Tibial nerve (tissue), 4 donors: ENCODE results near the gene MPC1L.

ENCODE experiments used
- EP300 ChIP-seq, 2 donors: sonication (generic); formaldehyde crosslinking; IDR thresholded peaks; one replicate each; pipeline ENCODE4 v1.6.1; 2017; ENCODE audit warnings: antibody characterized with exemption in 2 of 2, mild to moderate bottlenecking in 1 of 2
- TF ChIP-seq, protein P1 (sequence below), 5 experiments: fragments of 200-600 bp in 3 of 5; fragments of 450-650 bp in 2 of 5; sonication (generic) in 3 of 5; IDR thresholded peaks; one replicate each; pipeline ENCODE4 v1.5.1; 2016 to 2019; ENCODE audit warnings: antibody characterized with exemption in 5 of 5, mild to moderate bottlenecking in 3 of 5, moderate library complexity in 2 of 5

DNA sequence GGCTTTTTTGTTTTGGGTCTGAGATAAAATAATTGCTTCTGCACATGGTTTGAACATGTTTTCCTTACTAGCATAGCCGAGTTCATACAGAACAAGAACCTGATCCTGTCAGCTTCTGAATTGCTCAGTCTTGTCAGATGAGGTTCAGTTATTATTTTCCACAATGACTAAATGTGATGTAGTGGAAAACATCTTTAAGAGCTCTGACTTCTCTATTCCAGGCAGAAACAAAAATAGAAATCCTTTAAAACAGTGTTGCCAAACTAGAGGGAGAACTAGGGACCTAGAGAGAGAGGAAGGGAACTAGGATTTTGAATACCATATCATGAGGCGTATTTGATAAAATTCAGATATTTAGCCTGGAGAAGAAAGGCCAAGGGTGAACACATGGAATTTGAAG is 40.4 kb upstream of the MPC1L start:
- TF ChIP-seq, protein P1, sequence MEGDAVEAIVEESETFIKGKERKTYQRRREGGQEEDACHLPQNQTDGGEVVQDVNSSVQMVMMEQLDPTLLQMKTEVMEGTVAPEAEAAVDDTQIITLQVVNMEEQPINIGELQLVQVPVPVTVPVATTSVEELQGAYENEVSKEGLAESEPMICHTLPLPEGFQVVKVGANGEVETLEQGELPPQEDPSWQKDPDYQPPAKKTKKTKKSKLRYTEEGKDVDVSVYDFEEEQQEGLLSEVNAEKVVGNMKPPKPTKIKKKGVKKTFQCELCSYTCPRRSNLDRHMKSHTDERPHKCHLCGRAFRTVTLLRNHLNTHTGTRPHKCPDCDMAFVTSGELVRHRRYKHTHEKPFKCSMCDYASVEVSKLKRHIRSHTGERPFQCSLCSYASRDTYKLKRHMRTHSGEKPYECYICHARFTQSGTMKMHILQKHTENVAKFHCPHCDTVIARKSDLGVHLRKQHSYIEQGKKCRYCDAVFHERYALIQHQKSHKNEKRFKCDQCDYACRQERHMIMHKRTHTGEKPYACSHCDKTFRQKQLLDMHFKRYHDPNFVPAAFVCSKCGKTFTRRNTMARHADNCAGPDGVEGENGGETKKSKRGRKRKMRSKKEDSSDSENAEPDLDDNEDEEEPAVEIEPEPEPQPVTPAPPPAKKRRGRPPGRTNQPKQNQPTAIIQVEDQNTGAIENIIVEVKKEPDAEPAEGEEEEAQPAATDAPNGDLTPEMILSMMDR (IDR thresholded peaks at IDR 0.05): no peak
- no peak for TF ChIP-seq EP300 (IDR thresholded peaks at IDR 0.05)
